Uterus (tissue), 4 donors: ENCODE results near the gene GKN1. TPM values are rescaled to one million over a fixed set of nuclear protein-coding genes. Genes with fewer than 3 reads are reported as not detected.

Experiments
- DNase-seq, 2 donors: peaks; one replicate each; pipeline ENCODE4 v3.0.0-alpha.2; 2019 to 2020
- H3K27ac ChIP-seq, 2 donors: fragments of 200-600 bp; sonication (generic); 1 replicate in 1 of 2; 2 replicates in 1 of 2; pipeline ENCODE4 v1.5.1; 2016 to 2018
- H3K27me3 ChIP-seq, 2 donors: fragments of 200-600 bp; sonication (generic); one replicate each; pipeline ENCODE4 v1.5.1; 2018 to 2019; ENCODE audit warnings: control low read depth in 1 of 2
- H3K36me3 ChIP-seq, 2 donors: fragments of 200-600 bp; sonication (generic); one replicate each; pipeline ENCODE4 v1.5.1; 2019; ENCODE audit warnings: control low read depth in 1 of 2
- H3K4me1 ChIP-seq, 2 donors: fragments of 200-600 bp; sonication (generic); one replicate each; pipeline ENCODE4 v1.5.1; 2018 to 2019; ENCODE audit warnings: control low read depth in 1 of 2
- H3K4me3 ChIP-seq, 2 donors: fragments of 200-600 bp; sonication (generic); 1 replicate in 1 of 2; 2 replicates in 1 of 2; pipeline ENCODE4 v1.5.1; 2018 to 2019; ENCODE audit warnings: mild to moderate bottlenecking in 1 of 2
- H3K9me3 ChIP-seq, 2 donors: fragments of 200-600 bp; sonication (generic); one replicate each; pipeline ENCODE4 v1.5.1; 2019; ENCODE audit warnings: control low read depth in 1 of 2
- POLR2A ChIP-seq, 2 donors: fragments of 450-650 bp; IDR thresholded peaks; one replicate each; pipeline ENCODE4 v1.6.1; 2016; ENCODE audit warnings: antibody characterized with exemption in 2 of 2, mild to moderate bottlenecking in 1 of 2, moderate library complexity in 1 of 2
- intact Hi-C: fragments of 100-400 bp; cut with DNase I; formaldehyde crosslinking; loops from one replicate; pipeline ENCODE4 v1.15.1; 2023; ENCODE audit warnings: low total_unique reads
- total RNA-seq, 4 donors: library from RNA; depleted of rRNA in 3 of 4; stranded (reverse); fragments of >200 nt in 3 of 4; gene quantifications; one replicate each; pipeline versions ENCODE4 v1.1.0 to v1.2.4, GENCODE V29; 2014 to 2023
- TF ChIP-seq, protein P1 (sequence below), 4 experiments: fragments of 200-600 bp in 2 of 4; fragments of 450-650 bp in 2 of 4; sonication (generic) in 2 of 4; IDR thresholded peaks; one replicate each; pipeline ENCODE4 v1.5.1; 2016 to 2019; ENCODE audit warnings: antibody characterized with exemption in 4 of 4, mild to moderate bottlenecking in 2 of 4, moderate library complexity in 1 of 4
- donor health status: DM: yes; HTN: yes; CAD: no.

GKN1 gene
- total RNA-seq, 4 donors from 2014 or later: not detected

DNA sequence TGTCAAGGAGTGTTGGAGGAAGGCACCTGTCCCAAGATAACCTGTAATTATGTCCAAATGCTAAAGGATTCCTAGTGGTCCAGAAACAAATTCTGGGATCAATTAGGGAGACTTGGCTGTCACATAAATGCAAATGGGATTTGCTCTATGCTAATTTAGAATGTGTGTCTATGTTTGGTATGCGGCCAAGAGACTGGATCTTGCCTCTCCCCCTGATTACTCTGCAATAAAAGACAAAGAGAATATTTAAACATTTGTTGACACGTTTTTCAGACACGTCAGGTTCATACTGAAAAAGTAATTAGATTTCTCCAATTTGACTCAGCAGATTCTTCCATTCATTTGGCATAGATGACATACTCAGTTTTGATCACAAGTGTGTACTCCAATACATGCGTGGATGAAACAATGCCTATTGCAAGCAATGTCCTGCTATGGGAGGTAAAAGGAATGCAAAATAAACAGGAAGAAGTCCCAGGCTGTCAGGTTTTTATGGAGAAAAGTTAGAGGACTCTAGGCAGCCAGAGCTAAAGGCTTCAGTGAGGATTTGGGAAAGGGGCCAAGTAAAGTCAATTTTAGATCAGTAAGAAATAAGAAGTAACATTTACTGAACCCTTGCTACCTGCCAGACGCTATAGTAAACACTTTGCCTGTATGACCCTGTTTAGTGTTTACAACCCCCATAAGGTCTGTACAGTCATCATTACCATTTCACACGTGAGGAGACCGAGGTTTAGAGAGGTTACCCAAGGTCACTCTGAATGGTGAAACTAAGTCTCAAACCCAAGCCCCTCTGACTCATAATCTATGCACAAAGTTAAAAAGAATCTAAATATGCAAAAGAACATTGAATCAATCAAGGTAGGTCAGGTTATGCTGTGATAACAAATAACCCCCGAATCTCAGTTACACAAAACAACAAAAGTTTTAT, 46.3 kb downstream of the GKN1 start:
- Histone ChIP-seq H3K4me1 (peaks cover 0 to 7% of the 10 kb centered on the region in 2 donors), H3K27ac (peak overlapping the region in 1 of 2 donors; percentile 52), H3K36me3 (no peaks in the 10 kb centered on the region), H3K27me3 (no peaks in the 10 kb centered on the region), H3K4me3 (no peak overlapping the region), H3K9me3 (no peaks in the 10 kb centered on the region)
- intact Hi-C loops: no loop called here
- no peak for DNase-seq
- TF ChIP-seq, protein P1, sequence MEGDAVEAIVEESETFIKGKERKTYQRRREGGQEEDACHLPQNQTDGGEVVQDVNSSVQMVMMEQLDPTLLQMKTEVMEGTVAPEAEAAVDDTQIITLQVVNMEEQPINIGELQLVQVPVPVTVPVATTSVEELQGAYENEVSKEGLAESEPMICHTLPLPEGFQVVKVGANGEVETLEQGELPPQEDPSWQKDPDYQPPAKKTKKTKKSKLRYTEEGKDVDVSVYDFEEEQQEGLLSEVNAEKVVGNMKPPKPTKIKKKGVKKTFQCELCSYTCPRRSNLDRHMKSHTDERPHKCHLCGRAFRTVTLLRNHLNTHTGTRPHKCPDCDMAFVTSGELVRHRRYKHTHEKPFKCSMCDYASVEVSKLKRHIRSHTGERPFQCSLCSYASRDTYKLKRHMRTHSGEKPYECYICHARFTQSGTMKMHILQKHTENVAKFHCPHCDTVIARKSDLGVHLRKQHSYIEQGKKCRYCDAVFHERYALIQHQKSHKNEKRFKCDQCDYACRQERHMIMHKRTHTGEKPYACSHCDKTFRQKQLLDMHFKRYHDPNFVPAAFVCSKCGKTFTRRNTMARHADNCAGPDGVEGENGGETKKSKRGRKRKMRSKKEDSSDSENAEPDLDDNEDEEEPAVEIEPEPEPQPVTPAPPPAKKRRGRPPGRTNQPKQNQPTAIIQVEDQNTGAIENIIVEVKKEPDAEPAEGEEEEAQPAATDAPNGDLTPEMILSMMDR (IDR thresholded peaks at IDR 0.05): no peak
- no peak for TF ChIP-seq POLR2A (IDR thresholded peaks at IDR 0.05)

DNA sequence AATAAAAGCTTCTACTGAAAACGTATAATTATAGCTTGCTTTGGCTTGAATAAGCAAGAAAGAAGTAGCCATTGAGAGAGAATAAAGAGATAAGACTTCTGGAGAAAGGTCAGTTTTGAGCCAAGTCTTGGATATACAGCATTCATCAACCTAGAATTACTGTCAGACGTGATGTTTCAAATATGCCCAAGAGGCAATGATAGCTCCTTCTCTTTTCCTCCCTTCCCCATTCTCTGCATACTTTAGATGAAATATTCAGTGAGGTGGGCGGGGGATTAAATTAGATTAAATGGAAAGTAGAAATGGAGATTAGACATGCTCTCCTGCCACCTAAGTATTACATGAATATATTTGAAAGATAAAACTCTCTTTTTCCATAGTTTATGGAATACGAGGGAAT, 47.3 kb downstream of the GKN1 start:
- Histone ChIP-seq H3K27ac (no peak overlapping the region), H3K27me3 (no peaks in the 10 kb centered on the region), H3K4me1 (peaks cover 0 to 5% of the 10 kb centered on the region in 2 donors), H3K4me3 (no peak overlapping the region), H3K9me3 (no peaks in the 10 kb centered on the region), H3K36me3 (no peaks in the 10 kb centered on the region)
- DNase-seq: no peak
- TF ChIP-seq, protein P1 (IDR thresholded peaks at IDR 0.05): no peak
- TF ChIP-seq POLR2A (IDR thresholded peaks at IDR 0.05): no peak
- intact Hi-C loops: no loop called here

DNA sequence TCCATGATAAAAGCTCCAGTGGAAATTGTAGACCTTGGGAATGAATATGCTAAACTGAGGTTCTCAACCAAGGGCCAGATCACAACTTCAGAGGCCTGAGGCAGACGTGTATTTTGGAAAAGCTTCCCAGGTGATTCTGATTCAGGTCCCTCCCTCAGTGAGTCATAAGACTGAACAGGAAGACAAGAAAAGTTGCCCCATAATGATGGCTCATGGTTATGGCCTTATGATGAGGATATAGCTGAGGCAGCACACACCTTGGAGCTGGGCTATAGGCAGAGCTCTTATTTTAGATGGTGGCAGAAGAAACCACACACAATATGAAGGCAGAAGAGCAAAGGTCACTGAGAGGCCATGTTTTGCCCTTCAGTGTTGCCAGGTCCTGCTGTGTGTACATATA, 48.1 kb downstream of the GKN1 start:
- Histone ChIP-seq H3K4me3 (no peak overlapping the region), H3K27ac (no peak overlapping the region), H3K36me3 (no peaks in the 10 kb centered on the region), H3K9me3 (no peaks in the 10 kb centered on the region), H3K4me1 (peaks cover 0 to 5% of the 10 kb centered on the region in 2 donors), H3K27me3 (no peaks in the 10 kb centered on the region)
- no peak for DNase-seq
- intact Hi-C loops: no loop called here
- TF ChIP-seq, protein P1 (IDR thresholded peaks at IDR 0.05): no peak
- TF ChIP-seq POLR2A (IDR thresholded peaks at IDR 0.05): no peak

DNA sequence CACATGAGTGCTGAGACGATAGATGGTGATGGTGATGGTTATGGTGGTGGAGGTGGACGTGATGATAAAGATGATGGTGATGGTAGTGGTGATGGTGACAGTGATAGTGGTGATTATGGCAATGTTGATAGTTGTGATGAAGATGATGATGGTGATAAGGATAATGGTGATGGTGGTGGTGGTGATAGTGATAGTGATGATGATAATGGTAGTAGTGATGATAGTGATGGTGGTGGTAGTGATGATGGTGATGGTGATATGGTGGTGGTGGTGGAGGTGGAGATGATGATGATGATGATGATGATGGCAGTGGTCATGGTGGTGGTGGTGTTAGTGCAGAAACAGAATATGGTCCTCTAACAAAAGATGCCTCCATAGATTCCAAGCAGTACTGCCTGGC, 48.8 kb downstream of the GKN1 start:
- intact Hi-C loops: no loop called here
- Histone ChIP-seq H3K27ac (no peak overlapping the region), H3K4me3 (no peak overlapping the region), H3K27me3 (no peaks in the 10 kb centered on the region), H3K9me3 (peaks cover 0 to 5% of the 10 kb centered on the region in 2 donors), H3K36me3 (no peaks in the 10 kb centered on the region), H3K4me1 (peaks cover 0 to 5% of the 10 kb centered on the region in 2 donors)
- TF ChIP-seq POLR2A (IDR thresholded peaks at IDR 0.05): no peak
- TF ChIP-seq, protein P1 (IDR thresholded peaks at IDR 0.05): no peak
- no peak for DNase-seq

DNA sequence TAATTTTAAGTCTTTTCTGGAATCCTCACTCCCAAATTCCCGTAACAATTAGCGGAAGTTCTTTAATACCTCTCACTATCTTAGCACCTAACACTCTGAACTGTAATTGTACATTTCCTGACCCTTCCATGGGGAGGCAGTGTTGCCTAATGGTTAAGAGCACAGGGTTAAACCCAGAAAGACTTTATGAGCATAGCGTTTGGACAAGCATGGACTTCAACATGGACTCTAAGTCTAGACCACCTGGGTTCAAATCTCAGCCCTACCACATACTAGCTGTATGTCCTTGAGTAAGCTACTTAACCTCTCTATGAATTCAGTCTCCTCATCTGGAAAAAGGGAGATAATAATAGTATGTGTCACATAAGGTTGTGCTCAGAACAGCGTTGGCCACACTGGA, 51.6 kb downstream of the GKN1 start:
- H3K36me3 ChIP-seq: no peaks in the 10 kb centered on the region
- no peak overlapping the region for H3K4me3 ChIP-seq
- peak overlapping the region in 1 of 2 donors; percentile 34 for H3K27ac ChIP-seq
- no peak for TF ChIP-seq POLR2A (IDR thresholded peaks at IDR 0.05)
- TF ChIP-seq, protein P1 (IDR thresholded peaks at IDR 0.05): peak in 3 of 4 experiments; percentile 26 to 57 (median 46)
- H3K9me3 ChIP-seq: peaks cover 0 to 5% of the 10 kb centered on the region in 2 donors
- peaks cover 0 to 5% of the 10 kb centered on the region in 2 donors for H3K4me1 ChIP-seq
- no peaks in the 10 kb centered on the region for H3K27me3 ChIP-seq
- intact Hi-C loops: no loop called here
- no peak for DNase-seq
